Measurements from ENCODE around the gene CCSER2. TPM values are rescaled to one million over a fixed set of nuclear protein-coding genes. Genes with fewer than 3 reads are reported as not detected.

Gene CCSER2
- polyA plus RNA-seq, 1 of the 3 experiments (the other 2 are of a cell fraction): 8.5 TPM

GRCh38 chr10:84336406-84337090, 8.2 kb downstream of the CCSER2 start (continued):
- TF ChIP-seq ZBTB33 (IDR thresholded peaks at IDR 0.05; ENCODE audit: borderline replicate concordance, low read depth): no peak

- Histone ChIP-seq H3K9ac (no peak overlapping the region), H2AFZ (ENCODE audit: low read depth) (no peak overlapping the region), H3K9me2 (no peaks in the 10 kb centered on the region), H3K27ac (ENCODE audit: low read depth in 2 of 2, low read length in 1 of 2) (peak overlapping the region in 1 of 2 experiments; percentile 62; a peak in 2 of 4 replicates), H3K36me3 (replicated peaks in 1 of 2; ENCODE audit: control insufficient read depth in 1 of 2, insufficient read depth in 2 of 2, low read length in 1 of 2) (no peaks in the 10 kb centered on the region), H3K79me2 (ENCODE audit: insufficient read depth) (peaks cover 98% of the 10 kb centered on the region), H4K20me1 (ENCODE audit: insufficient read depth) (peaks cover 94% of the 10 kb centered on the region), H3K27me3 (ENCODE audit: insufficient read depth) (no peaks in the 10 kb centered on the region), H3F3A (replicated peaks; ENCODE audit: insufficient read depth) (peaks cover 18% of the 10 kb centered on the region), H3K4me2 (peak overlapping the region; percentile 62), H3K4me3 (ENCODE audit: low read depth in 2 of 2, low read length in 1 of 2) (peak overlapping the region in 1 of 2 experiments; percentile 6; a peak in 1 of 4 replicates), H3K9me3 (no peaks in the 10 kb centered on the region), H3K4me1 (ENCODE audit: control insufficient read depth in 1 of 2, insufficient read depth in 2 of 2, low read depth in 1 of 2, low read length in 1 of 2) (peaks cover 22 to 29% of the 10 kb centered on the region in 2 experiments)
- DNase-seq: no peak
- WGBS (ENCODE audit: low lambda C conversion rate): 33% methylated on average over 3 of the region's 3 CpGs
- ChIA-PET POLR2A (no interaction called here), CTCF (interaction anchor here (7.3 kb wide), 1 partner anchor 15 kb away, joined by 34 read pairs; no protein-coding TSS in a partner anchor)
- peak in 1 of 2 experiments; percentile 81; a peak in 2 of 4 replicates for TF ChIP-seq EP300 (IDR thresholded peaks at IDR 0.05; ENCODE audit: borderline replicate concordance in 1 of 2, low read depth in 1 of 2, low read length in 1 of 2)
- peak; percentile 91 for TF ChIP-seq TCF12 (IDR thresholded peaks at IDR 0.05)
- no peak for TF ChIP-seq EZH2phosphoT487 (IDR thresholded peaks at IDR 0.05; ENCODE audit: borderline replicate concordance, low read depth)
- TF ChIP-seq RAD21 (IDR thresholded peaks at IDR 0.05; ENCODE audit: low read length): no peak
- TF ChIP-seq NRF1 (IDR thresholded peaks at IDR 0.05; ENCODE audit: low read depth, low read length): no peak
- no peak for TF ChIP-seq USF2 (IDR thresholded peaks at IDR 0.05; ENCODE audit: borderline replicate concordance, low read depth, low read length)
- TF ChIP-seq RXRA (IDR thresholded peaks at IDR 0.05; ENCODE audit: borderline replicate concordance, low read depth): peak; percentile 52; the same call in 1 of the 2 replicates
- no peak for TF ChIP-seq RCOR1 (IDR thresholded peaks at IDR 0.05; ENCODE audit: low read length)
- 0 out of 2 replicates have a peak, but pooled peaks have one; percentile 30 for TF ChIP-seq FOXM1 (IDR thresholded peaks at IDR 0.05; ENCODE audit: low read depth)
- peak; percentile 90; the same call in 1 of the 2 replicates for TF ChIP-seq POLR2AphosphoS5 (IDR thresholded peaks at IDR 0.05; ENCODE audit: low read depth, low read length)
- TF ChIP-seq TAF1 (IDR thresholded peaks at IDR 0.05; ENCODE audit: borderline replicate concordance, low read depth, low read length): no peak
- TF ChIP-seq IRF3 (IDR thresholded peaks at IDR 0.05; ENCODE audit: low read depth, low read length): no peak
- no peak for TF ChIP-seq REST (IDR thresholded peaks at IDR 0.05; ENCODE audit: low read depth, low read length)
- TF ChIP-seq USF1 (IDR thresholded peaks at IDR 0.05; ENCODE audit: borderline replicate concordance, low read depth): no peak
- TF ChIP-seq CHD2 (IDR thresholded peaks at IDR 0.05; ENCODE audit: low read length, partially characterized antibody): no peak
- TF ChIP-seq JUND (IDR thresholded peaks at IDR 0.05): peak; percentile 97
- TF ChIP-seq CTCF (IDR thresholded peaks at IDR 0.05): no peak
- no peak for TF ChIP-seq MXI1 (IDR thresholded peaks at IDR 0.05; ENCODE audit: low read depth, low read length)
- no peak for TF ChIP-seq SMC3 (IDR thresholded peaks at IDR 0.05; ENCODE audit: low read depth, low read length)
Observed at GRCh38 chr10:84337199-84337598, 8.8 kb downstream of the CCSER2 start.

Measured in SK-N-SH (cell line).